Measurements from ENCODE around the gene ERN2. TPM values are rescaled to one million over a fixed set of nuclear protein-coding genes. Genes with fewer than 3 reads are reported as not detected.
A peak's percentile ranks its signal among the peaks of the same experiment; 100 is the strongest.

Gene ERN2
- total RNA-seq, 2 donors from 2014 or later = 3.2 TPM; not detected in 1

DNA sequence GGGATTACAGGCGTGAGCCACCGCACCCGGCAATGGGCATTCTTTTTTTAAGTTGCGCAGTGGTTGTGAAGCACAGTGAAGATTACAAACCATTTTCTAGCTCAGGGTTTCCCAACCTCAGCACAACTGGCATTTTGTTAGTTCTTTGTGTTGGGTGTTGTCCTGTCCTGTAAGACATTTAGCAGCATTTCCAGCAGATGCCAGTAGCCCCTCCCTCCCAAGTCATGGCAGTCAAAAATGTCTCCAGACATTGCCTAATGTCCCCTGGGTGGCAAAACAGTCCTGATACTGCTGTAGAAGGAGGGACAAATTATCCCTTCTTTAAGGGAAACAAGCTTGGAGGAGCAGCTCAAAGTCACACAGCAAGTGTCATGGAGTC is 18.8 kb downstream of the ERN2 start:
- no peaks in the 10 kb centered on the region for H3K27me3 ChIP-seq (replicated peaks; ENCODE audit: insufficient read depth)
- no peak for ATAC-seq (ENCODE audit: insufficient number of reproducible peaks, low FRiP score, low read depth)
- no peak for TF ChIP-seq CTCF (IDR thresholded peaks at IDR 0.05)
- H3K4me3 ChIP-seq = peak overlapping the region; percentile 60
- DNase-seq (ENCODE audit: low spot score) = no peak
- peaks cover 3 to 8% of the 10 kb centered on the region in 2 donors for H3K4me1 ChIP-seq (ENCODE audit: control insufficient read depth in 1 of 2, low read depth in 2 of 2)
- H3K27ac ChIP-seq = no peak overlapping the region
- no peaks in the 10 kb centered on the region for H3K9me3 ChIP-seq
- H3K36me3 ChIP-seq = peaks cover 16% of the 10 kb centered on the region

DNA sequence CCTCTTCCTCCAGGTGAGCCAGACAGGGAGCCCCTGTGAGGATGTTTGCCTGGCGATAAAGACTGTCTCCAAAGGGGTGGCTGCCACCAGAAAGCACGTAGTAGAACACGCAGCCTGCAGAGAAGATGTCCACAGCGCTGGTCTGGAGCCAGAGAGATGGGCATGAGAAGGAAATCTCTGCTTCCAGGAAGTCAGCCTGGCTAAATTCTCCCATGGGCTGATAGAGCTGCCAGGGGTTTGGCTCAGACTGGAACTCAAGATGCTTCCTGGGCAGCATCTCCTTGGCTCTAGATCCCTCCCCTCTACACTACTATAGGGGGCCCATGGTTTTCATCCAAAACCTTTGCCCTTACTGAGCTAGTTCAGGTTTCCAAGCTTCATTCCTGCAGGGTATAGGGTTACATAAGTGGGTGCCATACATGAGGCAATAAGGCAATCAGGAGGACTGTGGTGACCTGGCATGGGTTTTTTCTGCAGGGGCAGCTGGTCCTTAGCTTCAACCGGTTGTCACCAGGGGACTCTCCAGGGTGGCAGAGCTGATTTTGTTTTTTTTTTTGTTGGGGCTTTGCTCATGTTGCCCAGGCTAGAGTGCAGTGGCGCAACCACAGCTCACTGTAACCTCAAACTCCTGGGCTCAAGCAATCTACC is 20.7 kb downstream of the ERN2 start:
- H3K36me3 ChIP-seq = peaks cover 30% of the 10 kb centered on the region
- no peak for TF ChIP-seq CTCF (IDR thresholded peaks at IDR 0.05)
- H3K4me3 ChIP-seq = no peak overlapping the region
- no peaks in the 10 kb centered on the region for H3K9me3 ChIP-seq
- no peak overlapping the region for H3K27ac ChIP-seq
- H3K27me3 ChIP-seq (replicated peaks; ENCODE audit: insufficient read depth) = no peaks in the 10 kb centered on the region
- ATAC-seq (ENCODE audit: insufficient number of reproducible peaks, low FRiP score, low read depth) (no peak), DNase-seq (ENCODE audit: low spot score) (no peak)
- H3K4me1 ChIP-seq (ENCODE audit: control insufficient read depth in 1 of 2, low read depth in 2 of 2) = peaks cover 3 to 8% of the 10 kb centered on the region in 2 donors

DNA sequence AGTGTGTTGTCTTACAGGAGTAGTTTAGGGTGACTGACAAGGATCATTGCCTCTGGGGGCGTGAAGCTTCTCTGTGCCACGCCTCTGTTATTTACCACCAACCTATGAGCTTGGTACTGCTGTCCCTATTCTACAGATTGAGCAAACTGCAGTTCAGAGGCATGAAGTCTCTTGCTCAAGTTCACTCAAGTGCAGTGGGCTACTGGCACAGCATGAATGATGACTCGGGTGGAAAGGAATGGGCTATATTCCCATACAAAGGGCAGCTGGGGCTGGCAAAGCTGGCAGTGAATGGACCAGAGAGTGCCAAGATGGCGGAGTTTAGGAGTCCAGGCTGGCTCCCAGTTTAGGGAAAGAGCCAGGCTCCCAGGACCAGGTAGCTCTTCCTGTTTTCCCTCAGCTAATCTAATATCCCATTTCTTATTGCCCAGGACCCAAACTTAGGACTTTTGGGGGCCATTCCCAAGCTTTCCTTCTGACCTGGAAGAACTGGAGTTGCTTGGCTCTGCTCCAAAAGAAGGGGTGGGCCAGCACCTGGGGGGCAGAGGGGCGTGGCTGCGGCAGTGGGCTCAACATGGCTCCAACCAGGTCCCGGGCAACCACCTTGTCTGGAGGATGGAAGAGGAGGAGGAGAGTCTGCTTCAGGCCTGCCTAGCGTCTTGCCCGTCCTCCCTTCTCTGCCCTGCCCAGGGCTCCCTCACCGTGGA is 21.4 kb downstream of the ERN2 start:
- DNase-seq (ENCODE audit: low spot score) (no peak), ATAC-seq (ENCODE audit: insufficient number of reproducible peaks, low FRiP score, low read depth) (no peak)
- Histone ChIP-seq H3K27me3 (replicated peaks; ENCODE audit: insufficient read depth) (no peaks in the 10 kb centered on the region), H3K27ac (no peak overlapping the region), H3K4me3 (no peak overlapping the region), H3K9me3 (no peaks in the 10 kb centered on the region), H3K4me1 (ENCODE audit: control insufficient read depth in 1 of 2, low read depth in 2 of 2) (peaks cover 3 to 8% of the 10 kb centered on the region in 2 donors), H3K36me3 (peaks cover 30% of the 10 kb centered on the region)
- TF ChIP-seq CTCF (IDR thresholded peaks at IDR 0.05) = no peak

DNA sequence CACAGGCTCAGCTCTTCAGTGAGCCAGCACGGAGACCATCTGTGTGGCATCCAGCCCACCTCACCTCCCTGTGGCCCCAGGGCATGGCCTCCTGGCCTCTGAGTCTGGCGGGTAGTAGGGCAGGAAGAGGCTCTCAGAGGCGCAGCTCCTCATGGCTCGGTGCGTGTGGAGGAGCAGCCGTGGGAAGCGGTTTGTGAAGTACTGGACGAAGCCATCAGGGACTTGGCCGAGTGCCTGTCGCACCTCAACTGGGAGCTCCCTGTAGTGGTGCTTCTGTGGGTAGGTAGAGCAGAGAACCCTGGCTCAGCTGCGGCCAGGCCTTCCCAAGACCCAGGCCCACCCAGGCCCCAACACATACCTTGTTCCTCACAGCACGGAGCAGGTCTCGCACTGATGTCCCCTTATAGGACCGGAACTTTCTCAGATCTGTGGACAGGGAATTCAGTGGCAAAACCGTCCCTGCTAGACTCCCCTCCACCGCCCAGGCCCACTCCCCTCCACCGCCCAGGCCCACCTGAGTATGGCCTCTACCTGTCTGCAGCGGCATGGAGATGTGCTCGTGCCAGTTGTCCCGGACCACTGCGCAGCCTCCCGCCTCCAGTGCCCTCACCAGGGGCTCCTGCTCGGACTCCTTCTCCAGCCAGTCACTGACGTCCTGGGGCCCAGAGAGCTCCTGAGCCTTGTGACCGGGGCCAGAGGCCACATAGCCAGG is 22.1 kb downstream of the ERN2 start:
- H3K27me3 ChIP-seq (replicated peaks; ENCODE audit: insufficient read depth) = no peaks in the 10 kb centered on the region
- no peak for DNase-seq (ENCODE audit: low spot score)
- no peak for TF ChIP-seq CTCF (IDR thresholded peaks at IDR 0.05)
- H3K4me3 ChIP-seq = no peak overlapping the region
- no peak for ATAC-seq (ENCODE audit: insufficient number of reproducible peaks, low FRiP score, low read depth)
- no peak overlapping the region for H3K27ac ChIP-seq
- peaks cover 30% of the 10 kb centered on the region for H3K36me3 ChIP-seq
- H3K9me3 ChIP-seq = no peaks in the 10 kb centered on the region
- H3K4me1 ChIP-seq (ENCODE audit: control insufficient read depth in 1 of 2, low read depth in 2 of 2) = peaks cover 3 to 8% of the 10 kb centered on the region in 2 donors
